ENCODE data around the gene COL26A1. TPM values are rescaled to one million over a fixed set of nuclear protein-coding genes. Genes with fewer than 3 reads are reported as not detected.

COL26A1 gene
- total RNA-seq, 4 donors from 2014 or later, result 0.06 TPM; not detected in 3

DNA sequence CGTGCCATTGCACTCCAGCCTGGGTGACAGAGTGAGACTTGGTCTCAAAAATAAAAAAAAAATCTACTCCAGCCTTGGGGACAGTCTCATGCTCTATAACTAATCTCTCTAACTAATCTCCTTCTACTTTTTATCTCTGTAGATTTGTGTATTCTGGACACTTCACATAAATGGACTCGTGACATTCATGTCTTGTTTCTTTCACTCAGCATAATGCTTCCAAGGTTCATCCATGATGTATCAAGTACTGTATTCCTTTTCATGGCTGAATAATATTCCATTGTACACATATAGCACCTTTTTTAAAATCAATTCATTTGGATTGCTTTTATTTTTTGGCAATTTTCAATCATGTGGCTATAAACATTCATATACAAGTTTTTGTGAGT lies 9.8 kb upstream of the COL26A1 start:
- 41 to 75% methylated on average over 2 of the region's 2 CpGs for WGBS, 2 donors

GRCh38 chr7:101357433-101357832 lies 5.2 kb upstream of the COL26A1 start:
- no peak for DNase-seq (ENCODE audit: low spot score in 2 of 2)
- intact Hi-C loops (cut with DNase I; ENCODE audit: low total_unique reads), result no loop called here
- TF ChIP-seq, protein P1, sequence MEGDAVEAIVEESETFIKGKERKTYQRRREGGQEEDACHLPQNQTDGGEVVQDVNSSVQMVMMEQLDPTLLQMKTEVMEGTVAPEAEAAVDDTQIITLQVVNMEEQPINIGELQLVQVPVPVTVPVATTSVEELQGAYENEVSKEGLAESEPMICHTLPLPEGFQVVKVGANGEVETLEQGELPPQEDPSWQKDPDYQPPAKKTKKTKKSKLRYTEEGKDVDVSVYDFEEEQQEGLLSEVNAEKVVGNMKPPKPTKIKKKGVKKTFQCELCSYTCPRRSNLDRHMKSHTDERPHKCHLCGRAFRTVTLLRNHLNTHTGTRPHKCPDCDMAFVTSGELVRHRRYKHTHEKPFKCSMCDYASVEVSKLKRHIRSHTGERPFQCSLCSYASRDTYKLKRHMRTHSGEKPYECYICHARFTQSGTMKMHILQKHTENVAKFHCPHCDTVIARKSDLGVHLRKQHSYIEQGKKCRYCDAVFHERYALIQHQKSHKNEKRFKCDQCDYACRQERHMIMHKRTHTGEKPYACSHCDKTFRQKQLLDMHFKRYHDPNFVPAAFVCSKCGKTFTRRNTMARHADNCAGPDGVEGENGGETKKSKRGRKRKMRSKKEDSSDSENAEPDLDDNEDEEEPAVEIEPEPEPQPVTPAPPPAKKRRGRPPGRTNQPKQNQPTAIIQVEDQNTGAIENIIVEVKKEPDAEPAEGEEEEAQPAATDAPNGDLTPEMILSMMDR (IDR thresholded peaks at IDR 0.05), result no peak
- TF ChIP-seq POLR2A (IDR thresholded peaks at IDR 0.05), result no peak
- no peak overlapping the region for H3K4me3 ChIP-seq (ENCODE audit: low read depth, poor library complexity, severe bottlenecking)
- 57 to 59% methylated on average over 7 of the region's 7 CpGs for WGBS, 2 donors

More for the DNA sequence above, 9.8 kb upstream of the COL26A1 start:
- no peak for DNase-seq (ENCODE audit: low spot score in 2 of 2)
- H3K4me3 ChIP-seq (ENCODE audit: low read depth, poor library complexity, severe bottlenecking), result no peak overlapping the region
- intact Hi-C loops (cut with DNase I; ENCODE audit: low total_unique reads), result no loop called here
- no peak for TF ChIP-seq POLR2A (IDR thresholded peaks at IDR 0.05)
- TF ChIP-seq, protein P1 (IDR thresholded peaks at IDR 0.05), result no peak

DNA sequence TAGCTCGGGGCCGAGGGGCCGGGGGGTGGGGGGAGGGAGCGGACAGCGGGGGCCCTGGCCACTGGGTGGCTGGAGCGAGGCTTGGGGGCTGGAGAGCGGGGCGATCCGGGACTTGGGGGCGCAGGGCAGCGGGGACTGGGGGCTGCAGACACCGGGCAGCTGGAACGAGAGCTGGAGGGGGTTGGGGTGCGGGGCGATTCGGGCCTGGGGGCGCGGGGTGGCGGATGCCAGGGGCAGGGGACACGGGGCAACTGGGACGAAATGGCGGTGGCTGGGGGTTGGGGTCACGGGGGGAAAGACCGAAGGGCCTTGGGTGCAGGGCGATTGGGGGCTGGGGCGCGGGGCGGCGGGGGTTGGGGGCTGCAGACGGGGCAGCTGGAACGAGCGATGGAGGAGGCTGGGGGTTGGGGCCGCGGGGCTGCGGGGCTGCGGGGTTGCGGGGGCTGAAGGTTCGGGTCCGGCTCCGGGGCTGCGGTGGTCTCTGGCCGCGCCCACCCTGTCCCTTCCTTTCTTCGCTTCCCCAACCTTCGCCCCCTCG lies 590 bp downstream of the COL26A1 start:
- DNase-seq (ENCODE audit: low spot score in 2 of 2), result no peak
- H3K4me3 ChIP-seq (ENCODE audit: low read depth, poor library complexity, severe bottlenecking), result peak overlapping the region; percentile 15
- WGBS, 2 donors, result 0% methylated on average over 4 of the region's 46 CpGs; no CpG with 5 or more reads in 1 of the 2 donors
- intact Hi-C loops (cut with DNase I; ENCODE audit: low total_unique reads), result no loop called here
- no peak for TF ChIP-seq POLR2A (IDR thresholded peaks at IDR 0.05)
- TF ChIP-seq, protein P1 (IDR thresholded peaks at IDR 0.05), result no peak

DNA sequence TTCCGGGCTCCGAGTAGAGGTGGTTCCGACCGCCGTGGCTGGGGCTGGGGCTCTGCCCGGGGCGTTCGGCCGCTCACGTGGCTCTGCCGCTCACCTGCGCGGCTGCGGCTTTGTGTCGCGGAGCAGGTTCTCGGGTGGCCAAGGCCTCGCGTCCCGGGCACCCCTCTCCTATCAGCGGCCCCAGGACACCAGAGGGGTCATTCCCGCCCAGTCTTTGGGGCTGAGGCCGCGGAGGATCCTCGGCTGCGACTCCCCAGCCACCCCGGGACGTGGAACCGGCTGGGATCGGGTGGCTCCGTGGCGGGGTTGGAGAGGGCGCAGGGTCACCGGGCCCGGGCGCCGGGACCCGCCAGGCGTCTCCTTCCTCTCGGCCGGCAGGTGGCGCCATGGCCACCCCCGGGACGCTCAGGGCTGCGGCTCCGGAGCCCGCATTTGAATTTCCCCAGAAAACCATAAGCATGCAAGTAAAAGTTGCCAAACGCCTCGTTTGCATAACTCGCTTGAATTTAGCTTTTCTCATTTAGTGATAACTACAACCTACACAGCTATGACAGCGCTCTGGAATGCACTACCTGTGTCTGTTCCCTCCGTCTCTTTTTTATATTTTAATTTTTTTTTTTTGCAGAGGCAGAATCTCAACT lies 1.2 kb downstream of the COL26A1 start:
- peak overlapping the region; percentile 15 for H3K4me3 ChIP-seq (ENCODE audit: low read depth, poor library complexity, severe bottlenecking)
- DNase-seq (ENCODE audit: low spot score in 2 of 2), result peak; percentile 21 to 87
- intact Hi-C loops (cut with DNase I; ENCODE audit: low total_unique reads), result no loop called here
- 2 to 4% methylated on average over 28 to 45 of the region's 52 CpGs for WGBS, 2 donors
- no peak for TF ChIP-seq POLR2A (IDR thresholded peaks at IDR 0.05)
- TF ChIP-seq, protein P1 (IDR thresholded peaks at IDR 0.05), result no peak

DNA sequence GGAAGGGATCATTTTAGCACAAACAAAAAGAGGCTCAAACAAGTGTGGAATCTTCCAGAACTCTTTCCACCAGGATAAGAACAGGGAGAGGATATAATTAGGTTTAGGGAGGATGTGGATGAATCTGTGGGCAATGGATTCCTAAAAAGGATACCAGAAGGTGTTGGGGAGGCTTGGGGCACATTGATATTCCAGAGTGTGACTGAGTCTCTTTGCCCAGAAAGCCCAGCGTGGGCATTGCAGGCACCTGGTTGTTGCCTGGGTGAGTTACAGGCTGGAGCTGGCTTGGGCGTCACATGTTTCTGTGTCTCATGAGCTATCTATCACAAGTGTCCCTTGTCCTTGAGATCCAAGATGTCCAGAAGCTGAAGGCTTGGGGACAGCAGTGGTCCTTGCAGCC lies 3.3 kb downstream of the COL26A1 start:
- WGBS, 2 donors, result 91 to 97% methylated on average over 2 of the region's 2 CpGs
- DNase-seq (ENCODE audit: low spot score in 2 of 2), result no peak
- no peak overlapping the region for H3K4me3 ChIP-seq (ENCODE audit: low read depth, poor library complexity, severe bottlenecking)
- TF ChIP-seq, protein P1 (IDR thresholded peaks at IDR 0.05), result no peak
- no peak for TF ChIP-seq POLR2A (IDR thresholded peaks at IDR 0.05)
- intact Hi-C loops (cut with DNase I; ENCODE audit: low total_unique reads), result no loop called here

Data from lower leg skin (tissue), 4 donors.